NCI-H2196 treated with DMSO at 0.1 percent for 48 hours (cell line): ENCODE measurements around the gene C1orf167.

Source experiments
- DNase-seq: peaks from one replicate; lab custom pipeline; 2025; ENCODE audit not compliant: unreplicated experiment; lab: John Stamatoyannopoulos, UW

The C1orf167 gene

DNA sequence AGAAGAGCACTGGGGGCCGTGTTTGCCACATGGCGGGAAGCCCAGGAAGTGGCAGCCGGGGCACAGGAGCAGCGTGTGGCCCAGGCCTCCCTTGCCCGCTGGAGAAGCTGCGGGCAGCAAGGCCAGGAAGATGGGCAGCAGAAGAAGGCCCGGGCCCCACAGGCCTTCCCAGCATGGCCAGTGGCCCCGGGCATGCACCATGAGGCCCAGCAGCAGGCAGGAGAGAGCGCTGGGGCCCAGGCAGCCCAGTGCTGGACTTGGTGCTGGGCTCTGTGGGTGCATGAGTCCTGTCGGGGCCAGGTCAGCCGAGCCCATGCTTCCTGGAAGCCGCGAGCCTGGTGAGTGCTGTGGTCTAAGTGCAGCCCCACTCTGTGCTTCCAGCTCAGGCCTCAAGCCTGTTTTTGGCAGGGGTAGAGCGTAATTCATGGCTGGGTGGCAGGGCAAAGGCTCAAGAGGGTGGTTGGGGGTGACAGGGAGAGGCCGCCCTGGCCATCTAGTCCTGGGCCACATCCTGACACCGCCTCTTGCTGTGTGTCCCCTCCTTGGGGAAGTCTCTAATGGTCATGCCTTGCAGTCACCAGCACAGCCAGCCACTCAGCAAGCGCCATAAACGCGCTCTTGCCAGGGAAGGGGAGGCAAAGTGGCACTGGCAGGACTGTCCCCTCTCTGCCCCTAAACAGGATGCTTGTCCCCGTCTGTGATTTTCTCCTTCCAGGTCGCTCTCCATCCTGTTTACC, 22.4 kb downstream of the C1orf167 start:
- DNase-seq, result no peak

DNA sequence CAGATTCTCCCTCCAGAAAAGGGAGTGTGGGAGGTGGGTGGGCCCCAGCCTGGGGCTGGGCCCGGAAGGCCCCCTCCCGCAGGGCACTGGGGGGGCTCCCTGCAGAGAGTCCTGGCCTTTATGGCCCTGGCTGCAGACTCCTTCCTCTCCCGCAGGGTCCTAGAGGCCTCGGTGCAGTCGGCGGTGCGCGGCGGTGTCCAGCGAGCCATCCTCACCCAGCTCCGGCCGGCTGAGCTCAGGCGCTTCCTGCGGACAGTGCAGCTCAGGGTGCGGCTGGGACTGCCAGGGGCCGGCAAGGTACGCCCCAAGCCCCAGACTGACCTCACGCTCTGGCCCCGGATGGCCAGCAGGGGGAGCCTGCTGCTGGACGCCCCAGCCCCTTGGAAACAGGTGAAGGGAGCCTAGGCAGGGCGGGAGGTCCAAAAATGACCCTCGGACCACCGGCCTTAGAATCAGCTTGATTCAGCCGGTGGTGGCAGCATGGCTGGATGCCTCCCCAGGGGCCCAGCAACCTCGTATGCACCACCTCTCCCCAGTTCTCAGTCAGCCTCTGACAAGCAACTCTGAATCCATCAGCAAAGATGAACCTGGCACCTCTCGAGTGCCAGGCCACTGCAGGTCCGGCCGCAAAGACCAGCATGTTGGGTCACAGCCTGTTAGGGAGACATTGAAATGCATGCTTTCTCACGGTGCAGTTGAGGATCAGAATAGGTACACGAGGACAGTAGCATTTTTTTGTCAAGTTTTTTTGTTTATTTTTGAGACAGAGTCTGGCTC, 23.2 kb downstream of the C1orf167 start:
- no peak for DNase-seq

DNA sequence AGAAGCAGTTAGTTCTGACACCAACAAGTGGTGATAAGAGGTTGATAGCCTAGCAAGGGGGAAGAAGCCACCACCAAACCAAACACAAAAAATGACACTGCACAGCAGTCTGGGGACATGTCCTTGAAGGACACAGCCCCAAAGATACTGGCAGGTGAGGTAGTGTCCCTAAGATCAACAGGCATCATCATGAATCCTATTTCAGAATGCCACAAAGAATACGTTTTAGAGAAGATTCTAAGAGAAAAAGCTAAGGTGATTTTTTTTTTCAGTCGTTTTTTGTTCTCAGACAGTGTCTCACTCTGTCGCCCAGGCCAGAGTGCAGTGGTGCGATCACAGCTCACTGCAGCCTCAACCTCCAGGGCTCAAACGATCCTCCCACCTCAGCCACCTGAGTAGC, 24.2 kb downstream of the C1orf167 start:
- DNase-seq, result no peak

DNA sequence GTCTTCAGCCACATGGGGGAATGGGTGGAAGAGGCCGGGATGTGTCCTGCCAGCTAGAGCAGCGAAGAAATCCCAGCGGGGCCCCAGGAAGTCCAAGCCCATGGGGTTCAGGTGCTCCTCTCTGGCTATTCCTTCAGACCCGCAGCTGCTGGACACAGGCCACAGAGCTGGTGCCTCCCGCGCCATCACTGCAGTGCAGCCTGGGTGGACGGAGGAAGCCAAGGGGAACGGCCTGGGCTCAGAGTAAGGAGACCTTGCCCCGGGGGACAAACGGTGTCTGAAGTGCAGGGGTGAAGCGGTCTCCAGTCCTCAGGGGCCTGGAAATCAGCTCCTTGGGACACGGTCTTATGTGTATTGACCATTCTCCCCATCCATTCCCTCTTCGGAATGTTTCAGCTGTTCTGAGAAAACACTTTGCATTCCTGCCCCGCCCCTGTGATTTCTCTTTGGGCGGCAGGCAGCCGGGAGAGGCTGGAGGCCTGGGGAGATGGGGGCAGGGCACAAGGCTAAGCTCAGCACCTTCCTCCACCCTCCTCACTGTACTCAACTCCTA, 25.3 kb downstream of the C1orf167 start:
- DNase-seq, result no peak

DNA sequence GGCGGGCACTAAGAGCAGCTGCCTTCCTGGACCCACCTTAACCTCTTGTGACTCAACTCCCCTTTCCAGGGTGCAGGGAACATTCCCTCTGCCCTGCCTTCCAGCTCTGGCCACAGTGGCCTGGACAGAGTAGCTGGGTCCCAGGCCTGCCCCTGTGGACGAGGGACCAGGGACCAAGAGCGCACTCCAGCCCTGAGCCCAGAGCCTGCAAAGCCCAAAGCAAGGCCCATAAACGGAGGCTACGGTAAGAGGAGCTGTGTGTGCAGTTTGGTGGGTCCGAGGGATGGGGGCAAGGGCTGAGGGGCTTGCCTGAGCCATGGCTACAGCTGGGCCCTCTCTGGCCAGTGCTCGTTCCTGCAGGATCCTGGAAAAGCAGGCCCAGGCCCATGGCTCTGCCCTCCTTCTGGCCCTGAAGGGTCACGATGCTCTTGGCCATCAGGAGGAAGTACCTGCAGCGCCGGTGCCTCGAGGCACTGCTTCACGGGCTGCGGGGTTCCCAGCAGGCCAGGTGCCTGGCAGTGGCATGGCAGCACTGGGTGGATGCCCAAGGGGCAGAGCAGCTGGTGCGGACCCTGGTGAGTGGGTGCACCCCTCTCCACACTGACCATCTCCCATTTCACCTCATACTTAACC, 25.9 kb downstream of the C1orf167 start:
- no peak for DNase-seq

DNA sequence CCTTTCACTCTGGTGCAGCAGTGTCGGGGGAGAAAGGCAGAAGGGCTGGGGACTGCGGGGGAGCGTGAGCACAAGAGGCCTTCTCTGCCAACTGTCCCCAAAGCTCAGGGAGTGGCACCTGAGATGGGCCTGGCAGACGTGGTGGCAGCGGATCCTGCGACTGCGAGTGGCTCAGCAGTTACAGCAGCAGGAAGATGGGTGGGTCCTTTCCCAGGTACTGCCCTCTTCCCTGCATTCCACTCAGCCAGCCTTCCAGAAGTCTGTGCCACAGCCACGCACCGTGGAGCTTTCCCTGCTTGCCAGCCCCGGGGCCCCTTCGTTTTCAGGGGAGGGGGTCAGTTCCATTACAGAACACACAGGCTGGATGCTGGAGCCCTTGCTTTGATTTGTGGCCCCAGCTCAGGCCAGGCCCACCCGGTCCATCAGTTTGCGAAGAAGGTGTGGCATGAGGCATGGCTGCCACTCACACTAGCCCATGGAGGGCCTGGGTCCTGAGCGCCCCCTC, 26.6 kb downstream of the C1orf167 start:
- no peak for DNase-seq

DNA sequence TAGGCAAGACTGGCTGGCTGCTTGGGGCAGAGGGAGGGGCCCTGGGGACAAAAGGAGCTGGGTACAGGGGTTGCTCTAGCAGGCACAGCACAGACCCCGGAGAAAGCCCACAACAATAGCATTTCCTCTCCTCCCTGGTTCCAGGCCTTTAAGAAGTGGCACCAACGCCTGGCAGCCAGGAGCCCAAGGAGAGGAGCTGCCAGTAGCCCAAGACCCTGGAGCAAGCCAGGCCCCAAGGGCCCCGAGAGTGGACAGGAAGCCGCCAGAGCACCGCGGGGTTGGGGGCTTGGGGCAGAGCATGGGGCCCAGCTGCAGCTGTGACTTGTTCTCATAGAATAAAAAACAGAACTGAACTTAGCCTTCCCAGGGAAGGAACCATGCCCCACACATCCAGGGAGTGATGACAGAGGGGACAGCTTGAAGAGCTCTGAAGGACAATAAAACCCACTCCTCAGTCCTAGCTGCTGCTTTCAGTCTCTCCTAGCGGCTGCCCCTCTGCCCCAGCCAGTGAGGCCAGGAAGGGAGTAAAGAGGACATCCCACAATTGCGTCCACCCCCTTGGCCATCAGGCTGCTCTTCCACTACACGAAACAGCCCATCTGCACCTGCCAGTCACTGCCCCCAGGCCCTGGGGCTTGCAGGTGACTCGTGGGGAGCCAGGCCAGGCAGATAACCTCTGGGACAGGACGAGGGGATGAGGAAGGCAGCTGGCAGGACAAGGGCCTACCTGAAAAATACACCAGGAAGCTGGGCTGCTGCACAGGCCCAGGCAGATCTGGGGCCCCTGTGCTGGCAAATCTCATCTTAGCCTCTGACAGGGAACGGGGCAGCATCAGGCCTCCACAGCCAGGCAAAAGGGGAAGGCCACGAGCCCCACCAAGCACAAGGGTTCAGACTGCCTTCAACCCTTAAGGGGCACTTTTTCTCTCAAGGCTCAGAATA, 27.4 kb downstream of the C1orf167 start:
- DNase-seq, result no peak

DNA sequence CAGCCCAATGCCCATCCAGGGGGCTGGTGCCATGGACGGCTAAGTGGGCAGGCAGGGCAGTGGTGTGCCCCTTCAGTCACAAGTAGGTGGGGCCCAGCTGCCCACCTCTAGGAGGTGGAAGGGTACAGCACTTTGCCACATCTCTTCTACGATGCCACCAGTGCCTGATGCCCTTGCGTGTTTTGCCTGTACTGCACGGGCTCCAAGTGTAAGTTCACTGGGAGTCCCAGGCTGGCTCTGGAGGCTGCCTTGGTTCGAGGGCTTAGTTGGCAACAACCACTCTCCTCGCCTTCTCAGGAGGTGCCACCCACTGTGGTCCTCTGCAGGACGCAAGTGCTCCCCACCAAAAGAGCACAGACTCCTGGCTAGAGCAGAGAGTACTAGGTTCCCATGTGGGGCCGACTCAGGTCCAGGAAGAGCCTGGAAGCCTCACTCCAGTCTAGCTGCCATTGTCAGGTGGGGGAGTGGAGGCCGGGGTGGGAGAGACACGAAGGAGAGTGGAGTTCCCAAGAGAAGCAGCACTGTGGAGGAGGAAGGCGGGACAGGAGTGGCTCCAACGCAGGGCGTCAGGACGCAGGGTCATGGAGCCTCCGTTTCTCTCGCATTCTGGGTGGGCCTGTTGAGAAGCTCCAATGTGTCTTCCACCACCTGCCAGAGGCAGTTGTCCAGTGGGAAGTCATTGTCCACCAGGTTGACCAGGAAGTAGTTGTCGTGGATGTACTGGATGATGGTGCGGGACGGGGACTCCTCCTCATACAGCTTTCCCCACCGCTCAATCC, 28.3 kb downstream of the C1orf167 start:
- DNase-seq, result no peak

DNA sequence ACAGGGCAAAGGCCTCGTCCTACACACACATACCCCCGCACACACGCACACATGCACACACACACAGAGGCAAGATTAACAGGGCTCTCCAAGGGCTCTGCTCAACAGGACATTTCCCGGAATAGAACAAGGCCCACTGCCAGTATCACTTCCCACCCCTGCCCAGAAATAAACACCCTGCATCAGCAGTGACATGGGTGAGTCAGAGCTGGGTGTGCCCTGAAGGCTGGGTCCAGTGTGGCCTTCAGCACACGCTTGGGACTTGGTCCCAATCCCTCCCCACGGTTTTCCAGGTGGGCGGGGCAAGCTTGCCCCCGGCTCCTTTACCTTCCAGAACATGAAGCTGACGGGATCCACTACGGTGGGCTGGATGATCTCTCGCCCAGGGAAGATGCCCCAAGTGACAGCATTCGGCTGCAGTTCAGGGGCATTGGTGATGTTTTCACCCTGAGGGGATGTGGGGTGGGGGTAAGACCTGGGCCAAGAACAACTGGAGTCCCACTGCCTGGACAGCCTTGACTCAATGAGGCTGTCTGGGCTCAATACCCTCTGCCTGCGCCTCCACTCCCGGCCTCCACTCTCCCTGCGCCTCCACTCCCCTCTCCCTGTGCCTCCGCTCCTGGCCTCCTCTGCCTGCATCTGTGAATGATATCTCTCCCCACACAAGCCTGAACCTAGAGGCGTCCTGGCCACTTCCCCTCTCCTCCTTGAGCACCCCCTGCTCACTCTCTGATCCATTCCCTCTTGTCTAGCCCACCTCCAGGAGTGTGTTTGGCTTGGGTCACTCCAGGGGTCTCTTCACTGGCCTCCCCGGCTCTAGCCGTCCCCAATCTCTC, 29.1 kb downstream of the C1orf167 start:
- DNase-seq, result no peak

DNA sequence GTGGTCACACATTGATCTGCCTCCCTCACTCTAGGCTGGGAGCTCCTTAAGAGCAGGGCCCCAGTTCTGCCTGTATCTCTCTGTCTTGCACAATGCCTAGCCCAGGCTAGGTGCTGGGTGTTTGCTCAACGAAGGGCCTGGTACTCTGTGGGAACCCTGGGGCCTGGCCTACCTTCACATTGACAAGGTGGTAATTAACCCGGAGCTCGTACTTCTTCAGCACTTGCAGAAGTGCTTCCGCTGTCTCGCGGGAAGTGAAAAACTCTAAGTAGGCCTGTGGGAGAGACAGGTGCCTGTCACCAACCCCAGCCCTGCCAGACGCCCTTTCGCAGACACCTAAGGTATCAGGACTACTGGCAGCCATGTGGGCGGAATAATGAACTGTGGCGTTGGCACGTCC, 30.1 kb downstream of the C1orf167 start:
- no peak for DNase-seq

DNA sequence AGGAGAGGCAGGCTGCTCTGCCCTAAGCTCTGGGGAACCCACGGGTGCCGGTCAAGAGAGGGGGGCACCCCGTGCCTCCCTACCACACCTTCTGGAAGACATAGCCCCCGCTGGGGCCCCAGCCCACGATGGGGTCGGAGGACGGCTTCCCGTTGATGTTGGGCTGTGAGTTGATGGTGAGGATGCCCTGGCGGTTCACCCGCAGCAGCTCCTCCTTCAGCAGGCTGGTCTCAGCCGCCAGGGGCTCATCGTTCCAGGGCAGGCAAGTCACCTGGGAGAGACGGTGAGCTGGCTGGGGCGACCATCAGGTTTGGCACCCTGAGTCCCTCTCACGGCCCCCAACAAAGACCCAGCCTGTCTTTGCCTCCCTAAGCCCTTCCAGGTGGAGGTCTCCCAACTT, 31.8 kb downstream of the C1orf167 start:
- no peak for DNase-seq

DNA sequence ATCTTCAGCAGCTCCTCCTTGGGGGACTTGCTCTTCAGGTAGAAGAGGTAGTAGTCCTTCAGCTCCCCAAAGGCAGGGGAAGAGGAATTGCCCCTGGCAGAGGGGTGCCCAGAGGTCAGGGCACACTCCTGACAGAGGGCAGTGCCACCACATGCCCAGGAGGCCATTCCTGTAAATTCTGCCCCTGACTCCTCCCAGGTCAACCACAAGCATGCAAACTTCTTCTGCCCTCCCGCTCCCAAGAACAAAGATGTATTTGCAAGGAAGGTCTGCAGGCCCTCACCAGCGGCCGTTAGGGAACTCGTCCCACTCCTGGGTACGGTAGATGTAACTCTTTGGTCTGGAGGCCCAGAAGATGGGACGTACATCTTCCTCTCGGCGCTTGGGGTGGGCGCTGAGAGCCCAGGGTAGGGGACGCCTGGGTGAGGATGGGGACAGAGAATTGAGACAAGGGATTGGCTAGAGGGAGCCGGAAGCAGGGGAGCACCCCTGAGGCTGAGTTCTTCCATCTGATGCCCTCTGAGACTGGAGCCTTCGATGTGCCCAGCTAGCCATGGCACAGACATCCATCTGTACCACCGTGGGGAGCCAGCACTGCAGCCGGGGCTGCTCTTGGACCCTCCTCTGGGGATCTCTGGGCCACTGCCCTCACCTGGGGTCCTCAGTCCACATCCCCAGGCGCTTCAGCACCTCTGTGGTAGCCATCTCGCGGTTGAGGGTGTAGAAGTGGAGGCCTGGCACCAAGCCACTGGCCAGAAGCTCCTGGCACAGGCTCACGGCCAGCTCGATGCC, 32.6 kb downstream of the C1orf167 start:
- DNase-seq, result no peak

DNA sequence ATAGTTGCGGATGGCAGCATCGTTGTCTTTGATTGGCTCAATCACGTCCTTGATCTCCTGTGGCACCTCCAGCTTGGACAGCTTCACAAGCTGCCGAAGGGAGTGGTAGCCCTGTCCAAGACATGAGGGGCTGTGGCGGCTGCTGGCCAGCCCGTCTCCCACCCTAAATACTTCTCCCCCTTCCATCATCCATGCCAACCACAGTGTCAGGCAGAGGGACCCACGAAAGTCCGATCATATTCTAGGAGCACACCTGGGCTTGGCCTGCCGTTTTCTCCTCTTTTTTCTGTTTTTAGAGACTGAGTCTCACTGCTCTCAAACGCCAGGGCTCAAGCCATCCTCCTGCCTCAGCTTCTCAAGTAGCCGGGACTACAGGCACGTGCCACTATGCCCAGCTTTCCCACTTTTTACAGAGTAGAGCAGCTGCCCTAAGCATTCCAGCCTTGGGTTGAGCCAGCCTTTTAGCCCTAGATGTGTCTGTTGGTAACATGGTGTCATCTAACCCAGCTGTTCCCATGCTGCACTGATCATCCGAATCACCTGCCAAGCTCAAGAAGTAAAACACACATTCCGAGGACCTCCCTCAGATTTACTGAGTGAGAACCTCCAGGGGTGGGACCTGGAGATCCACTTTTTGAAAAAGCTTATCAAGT, 33.4 kb downstream of the C1orf167 start:
- DNase-seq, result no peak

DNA sequence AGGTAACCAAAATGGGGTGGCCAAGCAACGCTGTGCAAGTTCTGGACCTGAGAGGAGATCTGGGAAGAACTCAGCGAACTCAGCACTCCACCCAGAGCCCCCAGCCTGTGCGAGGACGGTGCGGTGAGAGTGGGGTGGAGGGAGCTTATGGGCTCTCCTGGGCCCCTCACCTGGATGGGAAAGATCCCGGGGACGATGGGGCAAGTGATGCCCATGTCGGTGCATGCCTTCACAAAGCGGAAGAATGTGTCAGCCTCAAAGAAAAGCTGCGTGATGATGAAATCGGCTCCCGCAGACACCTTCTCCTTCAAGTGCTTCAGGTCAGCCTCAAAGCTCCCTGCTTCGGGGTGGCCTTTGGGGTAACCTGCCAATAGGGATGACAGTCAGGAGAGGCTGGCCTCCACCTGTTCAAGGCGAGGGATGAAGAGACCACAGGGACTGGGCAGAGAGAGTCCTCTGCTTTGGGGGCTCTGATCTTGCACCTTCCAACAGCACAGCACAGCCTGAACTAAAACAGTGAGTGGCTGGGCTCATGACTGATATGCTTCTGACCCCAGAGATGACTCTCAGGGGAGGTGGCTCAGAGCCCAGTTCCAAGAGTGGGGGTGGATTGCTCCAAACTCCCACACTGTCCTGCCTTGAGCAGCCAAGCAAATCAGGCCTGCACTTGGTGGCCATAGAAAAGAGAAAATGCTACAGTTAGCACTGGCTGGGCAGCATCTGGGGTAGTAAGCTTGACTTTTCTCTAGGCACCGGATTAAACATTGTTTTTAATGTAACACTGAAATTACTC, 34.2 kb downstream of the C1orf167 start:
- DNase-seq, result no peak

DNA sequence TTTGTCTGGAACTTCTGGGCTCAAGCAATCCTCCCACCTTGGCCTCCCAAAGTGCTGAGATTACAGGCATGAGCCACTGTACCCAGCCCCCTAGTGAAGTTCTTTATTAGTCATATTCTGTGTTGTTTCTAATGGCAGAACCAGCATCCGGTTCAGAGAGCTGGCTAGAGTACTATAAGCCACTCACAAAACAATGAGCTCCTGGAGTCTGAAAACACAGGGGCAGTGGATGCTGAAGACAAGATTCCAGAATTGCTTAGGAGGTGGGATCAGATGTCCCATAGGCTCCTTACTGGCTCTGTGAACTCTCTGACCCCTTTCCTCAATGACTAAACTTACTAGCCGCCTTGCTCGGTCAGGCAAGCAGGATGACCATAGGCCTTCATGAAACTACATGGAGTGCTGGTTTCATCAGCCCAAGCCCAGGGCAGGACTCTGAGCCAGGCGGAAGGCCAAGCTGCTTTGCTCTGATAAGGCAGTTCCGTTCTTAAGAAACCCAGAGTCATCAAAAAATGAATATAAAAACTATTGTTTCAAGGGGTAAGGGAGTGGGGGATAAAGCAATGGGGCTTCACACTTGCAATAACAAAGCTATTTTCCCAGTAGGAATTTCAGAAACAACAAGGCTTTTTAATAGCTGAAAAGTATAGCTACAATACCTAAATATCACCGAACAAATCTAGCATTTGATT, 35.7 kb downstream of the C1orf167 start:
- DNase-seq, result no peak

DNA sequence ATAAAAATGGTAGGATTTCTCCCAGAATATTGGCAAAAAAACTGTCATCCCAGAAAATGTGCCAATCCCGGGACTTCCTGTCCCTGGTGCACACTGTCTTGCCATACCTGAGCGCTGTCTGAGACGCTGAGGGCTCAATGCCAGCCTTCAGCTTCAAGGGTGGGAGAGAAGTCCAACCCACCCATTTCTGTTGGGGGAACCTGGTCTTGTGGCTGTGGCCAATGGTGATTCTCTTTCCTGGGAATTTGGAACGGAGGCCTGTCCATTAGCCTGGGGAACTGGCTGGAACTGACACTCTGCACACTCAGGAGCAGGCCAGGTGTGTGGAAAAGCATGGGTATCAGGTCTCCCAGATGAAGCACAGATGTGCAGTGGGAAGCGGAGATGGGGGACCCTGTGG, 37.1 kb downstream of the C1orf167 start:
- no peak for DNase-seq
